Transverse colon (tissue), 4 donors: ENCODE measurements around the gene SUSD4. TPM values are rescaled to one million over a fixed set of nuclear protein-coding genes. Genes with fewer than 3 reads are reported as not detected.

Experiments
- DNase-seq: peaks from one replicate; pipeline ENCODE4 v3.0.0-alpha.2; 2019
- H3K27ac ChIP-seq, 4 donors: fragments of 200-600 bp; sonication (generic); 2 replicates each; pipeline ENCODE4 v1.5.1; 2016 to 2018; ENCODE audit warnings: inconsistent platforms in 4 of 4
- H3K27me3 ChIP-seq: fragments of 200-600 bp; sonication (generic); 2 replicates; pipeline ENCODE4 v1.5.1; 2017; ENCODE audit warnings: inconsistent platforms
- H3K36me3 ChIP-seq, 4 donors: fragments of 200-600 bp; sonication (generic); 2 replicates each; pipeline ENCODE4 v1.5.1; 2017 to 2019; ENCODE audit warnings: inconsistent platforms in 4 of 4
- H3K4me1 ChIP-seq, 4 donors: fragments of 200-600 bp; sonication (generic); 2 replicates each; pipeline ENCODE4 v1.5.1; 2017 to 2020; ENCODE audit warnings: inconsistent platforms in 4 of 4
- H3K4me3 ChIP-seq, 4 donors: fragments of 200-600 bp; sonication (generic); 1 replicate in 1 of 4; 2 replicates in 3 of 4; pipeline versions ENCODE4 v1.5.1 to v1.6.1; 2017 to 2019; ENCODE audit warnings: inconsistent platforms in 4 of 4
- H3K9me3 ChIP-seq, 2 donors: fragments of 200-600 bp; sonication (generic); 2 replicates each; pipeline ENCODE4 v1.5.1; 2017 to 2019; ENCODE audit warnings: inconsistent platforms in 2 of 2
- EP300 ChIP-seq: sonication (generic); formaldehyde crosslinking; IDR thresholded peaks from one replicate; pipeline ENCODE4 v1.6.1; 2017; ENCODE audit warnings: antibody characterized with exemption, low read depth
- POLR2A ChIP-seq: fragments of 450-650 bp; IDR thresholded peaks from one replicate; pipeline ENCODE4 v1.6.1; 2016; ENCODE audit warnings: antibody characterized with exemption, mild to moderate bottlenecking, moderate library complexity
- POLR2AphosphoS5 ChIP-seq, 3 donors: sonication (generic); formaldehyde crosslinking; IDR thresholded peaks; one replicate each; pipeline ENCODE4 v1.6.1; 2016; ENCODE audit warnings: antibody characterized with exemption in 3 of 3
- WGBS, 2 donors: methylation state at CpG; one replicate each; pipeline ENCODE4 v1.1.5; 2018; ENCODE audit warnings: low coverage in 1 of 2; 5-methylcytosine and 5-hydroxymethylcytosine counted together
- in situ Hi-C, 4 donors: fragments of 200-750 bp; cut with MboI; loops; one replicate each; pipeline versions ENCODE4 v1.15.0 to v1.15.1; 2017; ENCODE audit warnings: low sequenced_read_pairs in 3 of 4, low pct_ligation_motif_present in 1 of 4, low pct_unique_long_range_greater_than_20kb in 1 of 4
- intact Hi-C: fragments of 100-400 bp; cut with DNase I; formaldehyde crosslinking; loops from one replicate; pipeline ENCODE4 v1.15.1; 2023; ENCODE audit warnings: low total_unique reads
- total RNA-seq, 4 donors: library from RNA; depleted of rRNA; stranded (reverse); fragments of >200 nt; gene quantifications; one replicate each; pipeline ENCODE4 v1.1.0, GENCODE V29; 2016
- TF ChIP-seq, protein P1 (sequence below), 5 experiments: fragments of 200-600 bp in 3 of 5; fragments of 450-650 bp in 2 of 5; sonication (generic) in 3 of 5; IDR thresholded peaks; 1 replicate in 2 of 5; 2 replicates in 3 of 5; pipeline ENCODE4 v1.5.1; 2016 to 2017; ENCODE audit warnings: antibody characterized with exemption in 5 of 5, inconsistent platforms in 3 of 5, mild to moderate bottlenecking in 2 of 5, moderate library complexity in 1 of 5

The SUSD4 gene
- total RNA-seq, 4 donors from 2014 or later: 0.32 to 1.2 TPM; not detected in 2

DNA sequence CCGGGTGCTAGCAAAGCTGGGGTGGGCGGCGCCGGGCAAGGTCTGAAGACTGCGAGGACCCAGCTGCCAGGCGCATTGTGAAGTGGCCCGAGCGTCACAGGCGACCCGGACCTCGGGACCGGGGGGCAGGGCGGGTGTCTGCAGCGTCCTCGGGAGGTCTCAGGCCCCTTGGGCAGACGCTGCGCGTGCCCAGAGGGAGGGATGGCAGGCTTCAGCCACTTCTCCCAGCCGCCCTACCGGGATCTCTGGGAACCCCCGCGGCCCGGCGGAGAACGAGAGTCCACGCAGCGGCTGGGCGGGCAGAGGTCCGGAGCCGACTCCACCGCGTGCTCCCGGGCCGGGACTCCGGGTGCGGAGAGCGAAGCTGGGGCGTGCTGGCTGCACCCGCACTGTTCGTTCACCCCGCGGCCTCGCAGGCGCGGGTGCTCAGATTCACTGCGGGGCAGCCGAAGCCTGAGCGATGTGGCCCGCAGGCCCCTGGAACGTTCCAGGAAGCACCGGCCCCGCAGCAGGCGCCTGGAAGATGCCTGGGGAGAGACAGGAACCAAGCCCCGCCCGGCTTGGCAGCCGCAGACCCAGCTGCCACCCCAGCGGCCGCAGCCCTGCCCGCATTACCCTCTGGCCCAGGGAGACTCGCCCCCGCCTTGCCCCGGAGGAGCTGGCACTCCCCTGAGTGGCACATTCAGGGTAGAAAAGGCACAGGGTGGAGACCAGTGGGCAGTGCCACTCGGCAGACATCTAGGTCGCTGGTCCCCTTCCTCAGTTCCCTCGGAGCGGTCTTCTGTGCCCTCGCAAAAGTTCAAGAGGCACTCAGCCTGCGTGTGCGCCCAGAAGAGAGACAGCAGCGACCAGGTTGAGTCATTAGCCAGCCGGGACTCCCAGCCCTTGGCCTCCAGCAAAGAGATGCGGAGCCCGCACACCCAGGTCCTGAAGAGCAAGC is 29.6 kb upstream of the SUSD4 start, which contains the start of gene CCDC185:
CCDC185 (plus strand) TSS at position 141 of the 940 bp plus-strand sequence; CDS start at position 202, 61 bp downstream.
- intact Hi-C loops: no loop called here
- in situ Hi-C loops: no loop called here

GRCh38 chr1:223390618-223391017 is 26.6 kb upstream of the SUSD4 start:
- Histone ChIP-seq H3K4me1 (peaks cover 0 to 8% (median 0%) of the 10 kb centered on the region in 4 donors), H3K9me3 (no peaks in the 10 kb centered on the region), H3K4me3 (no peak overlapping the region), H3K27me3 (peaks cover 37% of the 10 kb centered on the region), H3K36me3 (no peaks in the 10 kb centered on the region), H3K27ac (no peak overlapping the region)
- intact Hi-C loops (no loop called here), in situ Hi-C loops (no loop called here)
- no peak for TF ChIP-seq EP300
- no peak for TF ChIP-seq POLR2AphosphoS5 (IDR thresholded peaks at IDR 0.05)
- TF ChIP-seq, protein P1, sequence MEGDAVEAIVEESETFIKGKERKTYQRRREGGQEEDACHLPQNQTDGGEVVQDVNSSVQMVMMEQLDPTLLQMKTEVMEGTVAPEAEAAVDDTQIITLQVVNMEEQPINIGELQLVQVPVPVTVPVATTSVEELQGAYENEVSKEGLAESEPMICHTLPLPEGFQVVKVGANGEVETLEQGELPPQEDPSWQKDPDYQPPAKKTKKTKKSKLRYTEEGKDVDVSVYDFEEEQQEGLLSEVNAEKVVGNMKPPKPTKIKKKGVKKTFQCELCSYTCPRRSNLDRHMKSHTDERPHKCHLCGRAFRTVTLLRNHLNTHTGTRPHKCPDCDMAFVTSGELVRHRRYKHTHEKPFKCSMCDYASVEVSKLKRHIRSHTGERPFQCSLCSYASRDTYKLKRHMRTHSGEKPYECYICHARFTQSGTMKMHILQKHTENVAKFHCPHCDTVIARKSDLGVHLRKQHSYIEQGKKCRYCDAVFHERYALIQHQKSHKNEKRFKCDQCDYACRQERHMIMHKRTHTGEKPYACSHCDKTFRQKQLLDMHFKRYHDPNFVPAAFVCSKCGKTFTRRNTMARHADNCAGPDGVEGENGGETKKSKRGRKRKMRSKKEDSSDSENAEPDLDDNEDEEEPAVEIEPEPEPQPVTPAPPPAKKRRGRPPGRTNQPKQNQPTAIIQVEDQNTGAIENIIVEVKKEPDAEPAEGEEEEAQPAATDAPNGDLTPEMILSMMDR (IDR thresholded peaks at IDR 0.05): no peak
- TF ChIP-seq POLR2A: no peak
- no peak for DNase-seq

More for the DNA sequence above, 29.6 kb upstream of the SUSD4 start, which contains the start of gene CCDC185:
- 42% methylated on average over 39 of the region's 73 CpGs; no CpG with 5 or more reads in 1 of the 2 donors for WGBS, 2 donors
- Histone ChIP-seq H3K27me3 (peaks cover 37% of the 10 kb centered on the region), H3K4me3 (peak within 1 kb of the TSS in 2 of 4 donors; percentile 32 to 36), H3K4me1 (peaks cover 0 to 8% (median 0%) of the 10 kb centered on the region in 4 donors), H3K27ac (no peak within 1 kb of the TSS), H3K36me3 (no peaks in the 10 kb centered on the region), H3K9me3 (no peaks in the 10 kb centered on the region)
- DNase-seq: no peak
- TF ChIP-seq, protein P1 (IDR thresholded peaks at IDR 0.05): no peak
- TF ChIP-seq POLR2A (no peak), POLR2AphosphoS5 (IDR thresholded peaks at IDR 0.05) (no peak), EP300 (no peak)

DNA sequence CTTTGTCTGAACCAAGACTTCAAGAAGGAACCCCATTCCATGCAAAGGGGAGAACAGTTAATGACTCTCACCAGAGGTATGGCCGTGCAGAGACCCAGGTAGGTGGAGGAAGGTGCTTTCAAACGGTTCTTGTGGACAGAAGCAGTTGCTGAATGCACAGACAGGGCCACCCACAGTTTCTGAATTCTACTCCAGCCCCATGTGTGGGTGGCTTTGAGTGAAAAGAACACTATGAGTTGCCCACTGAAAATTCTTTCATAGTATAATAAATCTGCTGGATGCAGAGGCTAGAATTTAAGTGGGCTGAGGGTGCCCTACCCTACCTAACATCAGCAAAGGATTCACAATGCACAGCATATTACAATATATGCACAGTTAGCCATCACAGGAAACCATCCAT is 22.0 kb upstream of the SUSD4 start:
- no peaks in the 10 kb centered on the region for H3K36me3 ChIP-seq
- in situ Hi-C loops: no loop called here
- TF ChIP-seq, protein P1 (IDR thresholded peaks at IDR 0.05): no peak
- TF ChIP-seq EP300 (no peak), POLR2A (no peak), POLR2AphosphoS5 (IDR thresholded peaks at IDR 0.05) (no peak)
- no peaks in the 10 kb centered on the region for H3K9me3 ChIP-seq
- DNase-seq: no peak
- no peak overlapping the region for H3K27ac ChIP-seq
- intact Hi-C loops: no loop called here
- peaks cover 1% of the 10 kb centered on the region for H3K27me3 ChIP-seq
- H3K4me1 ChIP-seq: no peaks in the 10 kb centered on the region
- 68% methylated on average over 2 of the region's 2 CpGs; no CpG with 5 or more reads in 1 of the 2 donors for WGBS, 2 donors
- H3K4me3 ChIP-seq: no peak overlapping the region

GRCh38 chr1:223378754-223379153 is 14.8 kb upstream of the SUSD4 start:
- H3K36me3 ChIP-seq: no peaks in the 10 kb centered on the region

More at GRCh38 chr1:223378754-223379153, 14.8 kb upstream of the SUSD4 start:
- H3K27me3 ChIP-seq: peaks cover 9% of the 10 kb centered on the region
- no peaks in the 10 kb centered on the region for H3K4me1 ChIP-seq
- TF ChIP-seq EP300 (no peak), POLR2AphosphoS5 (IDR thresholded peaks at IDR 0.05) (no peak), POLR2A (no peak)
- TF ChIP-seq, protein P1 (IDR thresholded peaks at IDR 0.05): no peak
- intact Hi-C loops: no loop called here
- in situ Hi-C loops: no loop called here
- H3K9me3 ChIP-seq: peaks cover 2 to 10% of the 10 kb centered on the region in 2 donors
- no peak for DNase-seq
- H3K4me3 ChIP-seq: no peak overlapping the region
- no peak overlapping the region for H3K27ac ChIP-seq
